Mesothelial cell of epicardium (in vitro differentiated cells): ENCODE data around the gene TMEFF1. TPM values are rescaled to one million over a fixed set of nuclear protein-coding genes. Genes with fewer than 3 reads are reported as not detected.

ENCODE experiments used
- DNase-seq, 2 experiments: peaks; one replicate each; pipeline ENCODE4 v3.0.0; 2021; ENCODE audit warnings: low spot score in 2 of 2; ENCODE audit not compliant: unreplicated experiment in 2 of 2
- H3K27ac Mint-ChIP-seq: 2 replicates; pipeline ENCODE4 v1.8.0; 2021; ENCODE audit warnings: mixed read lengths
- H3K27me3 Mint-ChIP-seq: 2 replicates; pipeline ENCODE4 v1.8.0; 2021; ENCODE audit warnings: low read depth, mixed read lengths
- H3K36me3 Mint-ChIP-seq: 2 replicates; pipeline ENCODE4 v1.8.0; 2021; ENCODE audit warnings: mixed read lengths
- H3K4me1 Mint-ChIP-seq: 2 replicates; pipeline ENCODE4 v1.8.0; 2021; ENCODE audit warnings: mixed read lengths
- H3K4me3 Mint-ChIP-seq: 2 replicates; pipeline ENCODE4 v1.8.0; 2021; ENCODE audit warnings: mild to moderate bottlenecking, moderate library complexity, mixed read lengths
- H3K9me3 Mint-ChIP-seq: 2 replicates; pipeline ENCODE4 v1.8.0; 2021; ENCODE audit warnings: mixed read lengths
- CTCF ChIP-seq: fragments of 200-600 bp; sonication (generic); IDR thresholded peaks from one replicate; pipeline ENCODE4 v1.5.0; 2021; ENCODE audit warnings: antibody characterized with exemption; ENCODE audit not compliant: unreplicated experiment
- total RNA-seq: library from RNA; stranded (reverse); gene quantifications from 3 replicates; pipeline ENCODE4 v1.2.1, GENCODE V29; 2021

Gene TMEFF1
- total RNA-seq, 1 donor from 2014 or later: 25.5 TPM

GRCh38 chr9:100452894-100453293, 20.1 kb upstream of the TMEFF1 start:
- Mint-ChIP-seq H3K36me3 (peaks cover 35% of the 10 kb centered on the region), H3K9me3 (no peaks in the 10 kb centered on the region), H3K4me3 (no peak overlapping the region), H3K27ac (no peak overlapping the region), H3K4me1 (no peaks in the 10 kb centered on the region), H3K27me3 (no peaks in the 10 kb centered on the region)
- no peak for DNase-seq
- no peak for TF ChIP-seq CTCF

- H3K9me3 Mint-ChIP-seq: no peaks in the 10 kb centered on the region
- H3K4me3 Mint-ChIP-seq: no peak overlapping the region
- H3K27ac Mint-ChIP-seq: no peak overlapping the region
- no peak for TF ChIP-seq CTCF
- no peaks in the 10 kb centered on the region for H3K27me3 Mint-ChIP-seq
- no peak for DNase-seq
- H3K4me1 Mint-ChIP-seq: no peaks in the 10 kb centered on the region
- peaks cover 33% of the 10 kb centered on the region for H3K36me3 Mint-ChIP-seq
Observed at GRCh38 chr9:100455470-100455869, 17.5 kb upstream of the TMEFF1 start.

GRCh38 chr9:100457517-100457916, 15.4 kb upstream of the TMEFF1 start:
- TF ChIP-seq CTCF: no peak
- DNase-seq: no peak
- Mint-ChIP-seq H3K27me3 (no peaks in the 10 kb centered on the region), H3K36me3 (peaks cover 16% of the 10 kb centered on the region), H3K9me3 (no peaks in the 10 kb centered on the region), H3K4me3 (no peak overlapping the region), H3K27ac (no peak overlapping the region), H3K4me1 (no peaks in the 10 kb centered on the region)

GRCh38 chr9:100459963-100460362, 13.0 kb upstream of the TMEFF1 start:
- Mint-ChIP-seq H3K27ac (no peak overlapping the region), H3K27me3 (no peaks in the 10 kb centered on the region), H3K9me3 (no peaks in the 10 kb centered on the region), H3K4me1 (no peaks in the 10 kb centered on the region), H3K36me3 (no peaks in the 10 kb centered on the region), H3K4me3 (no peak overlapping the region)
- no peak for DNase-seq
- TF ChIP-seq CTCF: no peak

- no peaks in the 10 kb centered on the region for H3K27me3 Mint-ChIP-seq
- TF ChIP-seq CTCF: no peak
- no peaks in the 10 kb centered on the region for H3K9me3 Mint-ChIP-seq
- H3K4me3 Mint-ChIP-seq: no peak overlapping the region
- H3K36me3 Mint-ChIP-seq: no peaks in the 10 kb centered on the region
- no peak for DNase-seq
- H3K4me1 Mint-ChIP-seq: no peaks in the 10 kb centered on the region
- no peak overlapping the region for H3K27ac Mint-ChIP-seq
Observed at GRCh38 chr9:100465274-100465673, 7.7 kb upstream of the TMEFF1 start.

GRCh38 chr9:100465761-100466160, 7.2 kb upstream of the TMEFF1 start:
- H3K36me3 Mint-ChIP-seq: no peaks in the 10 kb centered on the region
- no peaks in the 10 kb centered on the region for H3K27me3 Mint-ChIP-seq
- H3K4me3 Mint-ChIP-seq: no peak overlapping the region
- no peak for TF ChIP-seq CTCF
- H3K27ac Mint-ChIP-seq: no peak overlapping the region
- no peak for DNase-seq
- H3K9me3 Mint-ChIP-seq: no peaks in the 10 kb centered on the region
- H3K4me1 Mint-ChIP-seq: no peaks in the 10 kb centered on the region
